IMR-90 (cell line): ENCODE data around the gene UBR4. TPM values are rescaled to one million over a fixed set of nuclear protein-coding genes. Genes with fewer than 3 reads are reported as not detected.

Experiments used
- ATAC-seq: fragments of 200-7000 bp; cut with Tn5 transposase; 2 replicates; pipeline ENCODE4 v1.9.1; 2020; ENCODE audit warnings: low read depth, mild to moderate bottlenecking, moderate library complexity
- BruUV-seq: library from RNA; stranded (reverse); fragments of 400-500 nt; replicated peaks from 2 replicates; lab custom pipeline; 2021; lab: Mats Ljungman, UMichigan
- CTCF ChIA-PET: fragments of 300-600 bp; formaldehyde crosslinking; extraction: SDS; loops from one replicate; lab custom pipeline; 2021; ENCODE audit warnings: antibody characterized with exemption; lab: Yijun Ruan, JAX
- POLR2A ChIA-PET: fragments of 300-600 bp; sonication (Branson Sonifier 250); formaldehyde crosslinking; loops from one replicate; lab custom pipeline; 2022; ENCODE audit warnings: antibody characterized with exemption; ENCODE audit not compliant: unreplicated experiment; lab: Charles Lee
- DNase-seq: peaks from one replicate; pipeline ENCODE4 v3.0.0; 2013
- H2AFZ ChIP-seq: replicated peaks from 2 replicates; pipeline ENCODE3; 2013; ENCODE audit warnings: low read length, mild to moderate bottlenecking; ENCODE audit not compliant: poor library complexity
- H2AK5ac ChIP-seq: 2 replicates; pipeline ENCODE4 v1.6.1; 2013; ENCODE audit warnings: low read depth, low read length, inconsistent platforms
- H2AK9ac ChIP-seq: replicated peaks from 2 replicates; pipeline ENCODE3; 2013; ENCODE audit warnings: mild to moderate bottlenecking, low read depth, low read length, moderate library complexity; ENCODE audit not compliant: poor library complexity
- H2BK120ac ChIP-seq: 2 replicates; pipeline ENCODE4 v1.6.1; 2013; ENCODE audit warnings: low read depth, low read length, inconsistent platforms
- H2BK15ac ChIP-seq: 3 replicates; pipeline ENCODE4 v1.6.1; 2013; ENCODE audit warnings: low read depth, low read length, inconsistent platforms
- H2BK20ac ChIP-seq: 2 replicates; pipeline ENCODE4 v1.6.1; 2013; ENCODE audit warnings: low read depth, mild to moderate bottlenecking, inconsistent platforms, low read length, moderate library complexity
- H2BK5ac ChIP-seq: 2 replicates; pipeline ENCODE4 v1.6.1; 2013; ENCODE audit warnings: mild to moderate bottlenecking, low read depth, low read length, inconsistent platforms; ENCODE audit not compliant: poor library complexity, severe bottlenecking
- H3K14ac ChIP-seq: replicated peaks from 2 replicates; pipeline ENCODE4 v1.6.1; 2013; ENCODE audit warnings: low read depth, low read length, inconsistent platforms
- H3K18ac ChIP-seq: 2 replicates; pipeline ENCODE4 v1.6.1; 2013; ENCODE audit warnings: low read depth, low read length, control low read depth
- H3K23ac ChIP-seq: 2 replicates; pipeline ENCODE4 v1.6.1; 2013; ENCODE audit warnings: low read depth, low read length, inconsistent platforms
- H3K27ac ChIP-seq: 2 replicates; pipeline ENCODE4 v1.5.1; 2013; ENCODE audit warnings: mild to moderate bottlenecking, control low read depth, low read length; ENCODE audit not compliant: insufficient read depth
- H3K27me3 ChIP-seq: 2 replicates; pipeline ENCODE4 v1.6.1; 2013; ENCODE audit warnings: low read length; ENCODE audit not compliant: control insufficient read depth, insufficient read depth
- H3K36me3 ChIP-seq: 2 replicates; pipeline ENCODE4 v1.6.1; 2013; ENCODE audit warnings: low read length, mixed read lengths; ENCODE audit not compliant: control insufficient read depth, insufficient read depth
- H3K4ac ChIP-seq: 2 replicates; pipeline ENCODE4 v1.6.1; 2013; ENCODE audit warnings: low read depth, low read length, inconsistent platforms
- H3K4me1 ChIP-seq: 2 replicates; pipeline ENCODE4 v1.6.1; 2013; ENCODE audit warnings: low read length, mixed read lengths; ENCODE audit not compliant: control insufficient read depth, insufficient read depth
- H3K4me2 ChIP-seq: 2 replicates; pipeline ENCODE4 v1.6.1; 2013; ENCODE audit warnings: low read depth, mild to moderate bottlenecking, control low read depth, low read length, moderate library complexity
- H3K4me3 ChIP-seq: 2 replicates; pipeline ENCODE4 v1.5.1; 2013; ENCODE audit warnings: low read depth, mild to moderate bottlenecking, control low read depth, low read length, moderate library complexity; ENCODE audit not compliant: insufficient read depth
- H3K56ac ChIP-seq: 2 replicates; pipeline ENCODE4 v1.6.1; 2013; ENCODE audit warnings: low read length, inconsistent platforms; ENCODE audit not compliant: insufficient read depth; ENCODE audit errors: extremely low read depth
- H3K79me1 ChIP-seq, 2 experiments: 2 replicates each; pipeline ENCODE4 v1.6.1; 2013; ENCODE audit warnings: low read length in 2 of 2, inconsistent platforms in 1 of 2, low read depth in 1 of 2
- H3K9ac ChIP-seq: 2 replicates; pipeline ENCODE4 v1.6.1; 2013; ENCODE audit warnings: low read depth, low read length, control low read depth
- H3K9me1 ChIP-seq: 2 replicates; pipeline ENCODE4 v1.6.1; 2013; ENCODE audit warnings: low read length, inconsistent platforms; ENCODE audit not compliant: insufficient read depth
- H3K9me3 ChIP-seq: 2 replicates; pipeline ENCODE4 v1.6.1; 2013; ENCODE audit warnings: low read length; ENCODE audit not compliant: control insufficient read depth, insufficient read depth
- H4K20me1 ChIP-seq: 2 replicates; pipeline ENCODE4 v1.6.1; 2013; ENCODE audit warnings: low read length, inconsistent platforms; ENCODE audit not compliant: insufficient read depth
- H4K5ac ChIP-seq: 2 replicates; pipeline ENCODE4 v1.6.1; 2013; ENCODE audit warnings: mild to moderate bottlenecking, low read depth, low read length, control low read depth
- H4K8ac ChIP-seq, 2 experiments: 2 replicates each; pipeline ENCODE4 v1.6.1; 2013; ENCODE audit warnings: low read depth in 2 of 2, low read length in 2 of 2, control low read depth in 1 of 2, inconsistent platforms in 1 of 2
- H4K91ac ChIP-seq: 2 replicates; pipeline ENCODE4 v1.6.1; 2013; ENCODE audit warnings: low read depth, low read length, inconsistent platforms; ENCODE audit not compliant: insufficient read depth
- BHLHE40 ChIP-seq: fragments of 150-350 bp; IDR thresholded peaks from 2 replicates; pipeline ENCODE4 v1.6.1; 2016; ENCODE audit warnings: mild to moderate bottlenecking, low read depth, low read length
- CEBPB ChIP-seq: IDR thresholded peaks from 2 replicates; pipeline ENCODE4 v1.6.1; 2012; ENCODE audit warnings: low read depth, low read length, improper control_type of control experiment
- CHD1 ChIP-seq: IDR thresholded peaks from 2 replicates; pipeline ENCODE4 v1.6.1; 2012; ENCODE audit warnings: low read depth, low read length, improper control_type of control experiment
- FOS ChIP-seq: fragments of 150-350 bp; IDR thresholded peaks from 2 replicates; pipeline ENCODE4 v1.6.1; 2016; ENCODE audit warnings: low read depth, low read length
- MAFK ChIP-seq: IDR thresholded peaks from 2 replicates; pipeline ENCODE4 v1.6.1; 2012; ENCODE audit warnings: low read depth, low read length, improper control_type of control experiment
- MAZ ChIP-seq: IDR thresholded peaks from 2 replicates; pipeline ENCODE4 v1.6.1; 2012; ENCODE audit warnings: low read depth, mild to moderate bottlenecking, low read length, improper control_type of control experiment, moderate library complexity, borderline replicate concordance
- MXI1 ChIP-seq: IDR thresholded peaks from 2 replicates; pipeline ENCODE4 v1.6.1; 2012; ENCODE audit warnings: low read depth, mild to moderate bottlenecking, low read length, moderate library complexity, borderline replicate concordance
- NFE2L2 ChIP-seq: fragments of 150-350 bp; IDR thresholded peaks from 2 replicates; pipeline ENCODE4 v1.6.1; 2016; ENCODE audit warnings: low read depth, mild to moderate bottlenecking, low read length
- POLR2A ChIP-seq: IDR thresholded peaks from 2 replicates; pipeline ENCODE4 v1.6.1; 2012; ENCODE audit warnings: mild to moderate bottlenecking, low read depth, low read length
- RAD21 ChIP-seq: IDR thresholded peaks from 2 replicates; pipeline ENCODE4 v1.6.1; 2012; ENCODE audit warnings: low read length, improper control_type of control experiment
- RCOR1 ChIP-seq: IDR thresholded peaks from 2 replicates; pipeline ENCODE4 v1.6.1; 2012; ENCODE audit warnings: mild to moderate bottlenecking, low read length, improper control_type of control experiment; ENCODE audit not compliant: insufficient replicate concordance
- RFX5 ChIP-seq: IDR thresholded peaks from 2 replicates; pipeline ENCODE4 v1.8.0; 2012; ENCODE audit warnings: low read depth, mild to moderate bottlenecking, low read length, moderate library complexity
- SMC3 ChIP-seq: fragments of 150-350 bp; IDR thresholded peaks from 2 replicates; pipeline ENCODE4 v1.6.1; 2016; ENCODE audit warnings: low read depth, mild to moderate bottlenecking, antibody characterized with exemption, low read length, moderate library complexity
- USF2 ChIP-seq: fragments of 150-350 bp; IDR thresholded peaks from 2 replicates; pipeline ENCODE4 v1.6.1; 2017; ENCODE audit warnings: mild to moderate bottlenecking, antibody characterized with exemption, low read length, low read depth
- WGBS, 2 experiments: methylation state at CpG; one replicate each; pipeline versions ENCODE4 v1.1.5 to v1.1.7; 2013; ENCODE audit warnings: missing lambda C conversion rate in 2 of 2; ENCODE audit not compliant: insufficient read length in 1 of 2; ENCODE audit errors: extremely low coverage in 2 of 2; 5-methylcytosine and 5-hydroxymethylcytosine counted together
- dilution Hi-C: fragments of 300-500 bp; cut with HindIII; formaldehyde crosslinking; loops from one replicate; pipeline ENCODE4 v1.14.3; 2018; ENCODE audit warnings: low sequenced_read_pairs; ENCODE audit not compliant: unreplicated experiment
- in situ Hi-C: fragments of 300-500 bp; cut with MboI; formaldehyde crosslinking; loops from 3 replicates; pipeline ENCODE4 v1.14.3; 2019; ENCODE audit warnings: low sequenced_read_pairs, inconsistent platforms, mixed read lengths
- intact Hi-C: fragments of 100-400 bp; cut with micrococcal nuclease; formaldehyde crosslinking; loops from 2 replicates; pipeline ENCODE4 v1.10.0; 2022
- polyA plus RNA-seq, 3 experiments: library from polyadenylated mRNA; depleted of rRNA; stranded (reverse); fragments of >200 nt; gene quantifications; 2 replicates each; pipeline ENCODE4 v1.2.3, GENCODE V29; 2012; ENCODE audit warnings: low replicate concordance in 1 of 3
- total RNA-seq: library from RNA; depleted of rRNA; stranded (reverse); fragments of >200 nt; gene quantifications from 2 replicates; pipeline ENCODE4 v1.2.3, GENCODE V29; 2012
- TF ChIP-seq, protein P1 (sequence below): conservative IDR thresholded peaks from 2 replicates; pipeline ENCODE4 v1.5.1; 2012; ENCODE audit warnings: mild to moderate bottlenecking, low read depth, low read length, improper control_type of control experiment
- TF ChIP-seq, protein P2 (sequence below): fragments of 150-350 bp; IDR thresholded peaks from 2 replicates; pipeline ENCODE4 v1.6.1; 2016; ENCODE audit warnings: low read depth, mild to moderate bottlenecking, low read length, moderate library complexity, borderline replicate concordance

The UBR4 gene
- total and polyA plus RNA-seq, 2 of the 4 experiments (the other 2 are of a cell fraction): 87.8 to 121 TPM

- Histone ChIP-seq H4K91ac (no peak overlapping the region), H3K36me3 (peaks cover 48% of the 10 kb centered on the region), H2AFZ (no peak overlapping the region), H2BK20ac (no peak overlapping the region), H3K56ac (no peak overlapping the region), H3K18ac (no peak overlapping the region), H3K4ac (no peak overlapping the region), H3K9ac (no peak overlapping the region), H4K20me1 (peaks cover 8% of the 10 kb centered on the region), H4K8ac (no peak overlapping the region), H2AK5ac (no peak overlapping the region), H3K4me2 (no peak overlapping the region), H3K23ac (no peak overlapping the region), H3K79me1 (peaks cover 14 to 21% of the 10 kb centered on the region in 2 experiments), H3K4me1 (peaks cover 11% of the 10 kb centered on the region; the same call in 1 of the 2 replicates), H2AK9ac (no peak overlapping the region), H3K14ac (no peak overlapping the region), H3K27ac (no peak overlapping the region), H2BK5ac (no peak overlapping the region), H3K9me3 (no peaks in the 10 kb centered on the region), H3K4me3 (no peak overlapping the region), H2BK15ac (no peak overlapping the region), H4K5ac (no peak overlapping the region), H3K9me1 (peaks cover 7% of the 10 kb centered on the region; the same call in 1 of the 2 replicates), H2BK120ac (no peak overlapping the region), H3K27me3 (no peaks in the 10 kb centered on the region)
- ChIA-PET CTCF (no interaction called here), POLR2A (no interaction called here)
- intact Hi-C loops: no loop called here
- dilution Hi-C loops: no loop called here
- ATAC-seq (no peak), DNase-seq (no peak)
- no CpG with 5 or more reads among the region's 6 CpGs for WGBS, 2 experiments
- TF ChIP-seq RCOR1 (no peak), USF2 (no peak), MAZ (no peak), SMC3 (no peak), CEBPB (no peak), POLR2A (no peak), CHD1 (no peak), MAFK (no peak), BHLHE40 (no peak), NFE2L2 (no peak), RFX5 (no peak), FOS (no peak), MXI1 (no peak), RAD21 (no peak)
- TF ChIP-seq, protein P1, sequence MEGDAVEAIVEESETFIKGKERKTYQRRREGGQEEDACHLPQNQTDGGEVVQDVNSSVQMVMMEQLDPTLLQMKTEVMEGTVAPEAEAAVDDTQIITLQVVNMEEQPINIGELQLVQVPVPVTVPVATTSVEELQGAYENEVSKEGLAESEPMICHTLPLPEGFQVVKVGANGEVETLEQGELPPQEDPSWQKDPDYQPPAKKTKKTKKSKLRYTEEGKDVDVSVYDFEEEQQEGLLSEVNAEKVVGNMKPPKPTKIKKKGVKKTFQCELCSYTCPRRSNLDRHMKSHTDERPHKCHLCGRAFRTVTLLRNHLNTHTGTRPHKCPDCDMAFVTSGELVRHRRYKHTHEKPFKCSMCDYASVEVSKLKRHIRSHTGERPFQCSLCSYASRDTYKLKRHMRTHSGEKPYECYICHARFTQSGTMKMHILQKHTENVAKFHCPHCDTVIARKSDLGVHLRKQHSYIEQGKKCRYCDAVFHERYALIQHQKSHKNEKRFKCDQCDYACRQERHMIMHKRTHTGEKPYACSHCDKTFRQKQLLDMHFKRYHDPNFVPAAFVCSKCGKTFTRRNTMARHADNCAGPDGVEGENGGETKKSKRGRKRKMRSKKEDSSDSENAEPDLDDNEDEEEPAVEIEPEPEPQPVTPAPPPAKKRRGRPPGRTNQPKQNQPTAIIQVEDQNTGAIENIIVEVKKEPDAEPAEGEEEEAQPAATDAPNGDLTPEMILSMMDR: no peak
- TF ChIP-seq, protein P2, sequence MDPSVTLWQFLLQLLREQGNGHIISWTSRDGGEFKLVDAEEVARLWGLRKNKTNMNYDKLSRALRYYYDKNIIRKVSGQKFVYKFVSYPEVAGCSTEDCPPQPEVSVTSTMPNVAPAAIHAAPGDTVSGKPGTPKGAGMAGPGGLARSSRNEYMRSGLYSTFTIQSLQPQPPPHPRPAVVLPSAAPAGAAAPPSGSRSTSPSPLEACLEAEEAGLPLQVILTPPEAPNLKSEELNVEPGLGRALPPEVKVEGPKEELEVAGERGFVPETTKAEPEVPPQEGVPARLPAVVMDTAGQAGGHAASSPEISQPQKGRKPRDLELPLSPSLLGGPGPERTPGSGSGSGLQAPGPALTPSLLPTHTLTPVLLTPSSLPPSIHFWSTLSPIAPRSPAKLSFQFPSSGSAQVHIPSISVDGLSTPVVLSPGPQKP: no peak
- in situ Hi-C loops: no loop called here
- no TSS peak for BruUV-seq
Observed at GRCh38 chr1:19229828-19230325, 19.8 kb upstream of the UBR4 start.
